Head of caudate nucleus (tissue), 42 donors: ENCODE results near the gene MBOAT1.
"Not testable (repeated sequence)": the region's sequence is repeated elsewhere in the genome, so short reads cannot be mapped to it uniquely, and the experiment has no call there.

Source experiments
- DNase-seq, 42 donors: peaks; one replicate each; pipeline versions ENCODE4 v3.0.0 to v3.0.0-alpha.2; 2020 to 2021; ENCODE audit warnings: mixed read lengths in 7 of 42
- intact Hi-C: fragments of 100-400 bp; cut with DNase I; formaldehyde crosslinking; loops from one replicate; pipeline ENCODE4 v1.15.0; 2022

Gene MBOAT1

GRCh38 chr6:20153194-20153593, 59.1 kb downstream of the MBOAT1 start:
- intact Hi-C loops: no loop called here
- DNase-seq: no peak

GRCh38 chr6:20148433-20148832, 63.8 kb downstream of the MBOAT1 start:
- intact Hi-C loops: no loop called here
- DNase-seq: no peak

GRCh38 chr6:20147469-20147868, 64.8 kb downstream of the MBOAT1 start:
- intact Hi-C loops: no loop called here

GRCh38 chr6:20146831-20147230, 65.4 kb downstream of the MBOAT1 start:
- intact Hi-C loops, DNase-seq: not testable (repeated sequence)

More at GRCh38 chr6:20147469-20147868, 64.8 kb downstream of the MBOAT1 start:
- DNase-seq: no peak

- DNase-seq: no peak
- intact Hi-C loops: no loop called here
These were observed 66.0 kb downstream of the MBOAT1 start for GRCh38 chr6:20146291-20146690.

- DNase-seq: no peak
- intact Hi-C loops: no loop called here
These were observed 69.4 kb downstream of the MBOAT1 start for GRCh38 chr6:20142866-20143265.

- DNase-seq: no peak
- intact Hi-C loops: no loop called here
These were observed 70.3 kb downstream of the MBOAT1 start for GRCh38 chr6:20141931-20142330.

GRCh38 chr6:20139127-20139963, 72.9 kb downstream of the MBOAT1 start:
- intact Hi-C loops, DNase-seq: not testable (repeated sequence)

- intact Hi-C loops: no loop called here
These were observed 74.4 kb downstream of the MBOAT1 start for GRCh38 chr6:20137837-20138236.

GRCh38 chr6:20137240-20137639, 75.0 kb downstream of the MBOAT1 start:
- DNase-seq: no peak
- intact Hi-C loops: no loop called here

More at GRCh38 chr6:20137837-20138236, 74.4 kb downstream of the MBOAT1 start:
- DNase-seq: no peak

GRCh38 chr6:20135677-20136268, 76.5 kb downstream of the MBOAT1 start:
- intact Hi-C loops: no loop called here
- no peak for DNase-seq

- DNase-seq: no peak
- intact Hi-C loops: no loop called here
These were observed 77.7 kb downstream of the MBOAT1 start for GRCh38 chr6:20134613-20135012.

- no peak for DNase-seq
- intact Hi-C loops: loop anchor here (5.0 kb wide), 1 partner anchor 37 kb away; no protein-coding TSS in a partner anchor
These were observed 82.8 kb downstream of the MBOAT1 start for GRCh38 chr6:20129290-20130088.

- no peak for DNase-seq
- intact Hi-C loops: loop anchor here (5.0 kb wide), 1 partner anchor 36 kb away; no protein-coding TSS in a partner anchor
These were observed 84.3 kb downstream of the MBOAT1 start for GRCh38 chr6:20128018-20128417.

- peak; percentile 17 to 88 (median 71) for DNase-seq
These were observed 85.2 kb downstream of the MBOAT1 start for GRCh38 chr6:20126789-20127653.

GRCh38 chr6:20126102-20126752, 86.0 kb downstream of the MBOAT1 start:
- intact Hi-C loops: loop anchor here (5.0 kb wide), 1 partner anchor 34 kb away; no protein-coding TSS in a partner anchor

More at GRCh38 chr6:20126789-20127653, 85.2 kb downstream of the MBOAT1 start:
- intact Hi-C loops: loop anchor here (5.0 kb wide), 1 partner anchor 35 kb away; no protein-coding TSS in a partner anchor

GRCh38 chr6:20124545-20124944, 87.7 kb downstream of the MBOAT1 start:
- no peak for DNase-seq
- intact Hi-C loops: no loop called here

More at GRCh38 chr6:20126102-20126752, 86.0 kb downstream of the MBOAT1 start:
- DNase-seq: no peak

GRCh38 chr6:20119485-20119884, 92.8 kb downstream of the MBOAT1 start:
- no peak for DNase-seq
- intact Hi-C loops: no loop called here
